Measurements from ENCODE around the gene MT1E.

GRCh38 chr16:56673921-56674320, 48.3 kb downstream of the MT1E start:
- TF ChIP-seq CTCF (IDR thresholded peaks at IDR 0.05) (peak in 3 of 4 experiments; percentile 44 to 57 (median 47)), POLR2A (IDR thresholded peaks at IDR 0.05) (no peak), EP300 (IDR thresholded peaks at IDR 0.05) (no peak), POLR2AphosphoS5 (IDR thresholded peaks at IDR 0.05) (no peak)
